Kidney (tissue), 14 donors: ENCODE results near the gene CNTN4. TPM values are rescaled to one million over a fixed set of nuclear protein-coding genes. Genes with fewer than 3 reads are reported as not detected.
"Not testable (repeated sequence)": the region's sequence is repeated elsewhere in the genome, so short reads cannot be mapped to it uniquely, and the experiment has no call there.

Source experiments
- DNase-seq, 5 donors: peaks; one replicate each; pipeline ENCODE4 v3.0.0-alpha.2; 2013 to 2020
- FAIRE-seq: peaks from 2 replicates; lab custom pipeline; 2012; peaks lifted over from hg19 to GRCh38; lab: Jason Lieb, UNC
- H3K27ac ChIP-seq, 2 donors: one replicate each; pipeline ENCODE4 v1.7.0; 2013; ENCODE audit warnings: low read depth in 2 of 2, low read length in 2 of 2, inconsistent platforms in 1 of 2
- H3K27me3 ChIP-seq: one replicate; pipeline ENCODE4 v1.7.1; 2013; ENCODE audit warnings: low read length, inconsistent platforms; ENCODE audit not compliant: control insufficient read depth, insufficient read depth
- H3K36me3 ChIP-seq, 3 donors: one replicate each; pipeline versions ENCODE4 v1.7.0 to v1.7.1; 2013; ENCODE audit warnings: low read length in 3 of 3, control low read depth in 1 of 3, inconsistent platforms in 1 of 3; ENCODE audit not compliant: insufficient read depth in 3 of 3, control insufficient read depth in 2 of 3
- H3K4me1 ChIP-seq, 3 donors: one replicate each; pipeline versions ENCODE4 v1.7.0 to v1.7.1; 2013; ENCODE audit warnings: low read length in 3 of 3, inconsistent platforms in 1 of 3, low read depth in 1 of 3; ENCODE audit not compliant: control insufficient read depth in 2 of 3, insufficient read depth in 2 of 3
- H3K4me3 ChIP-seq, 3 donors: one replicate each; pipeline versions ENCODE4 v1.7.0 to v1.8.1; 2013; ENCODE audit warnings: low read length in 3 of 3, control low read depth in 1 of 3, inconsistent platforms in 1 of 3
- H3K9ac ChIP-seq, 3 donors: one replicate each; pipeline versions ENCODE4 v1.7.0 to v1.7.1; 2013; ENCODE audit warnings: low read length in 3 of 3, control low read depth in 1 of 3, inconsistent platforms in 1 of 3
- H3K9me3 ChIP-seq, 3 donors: one replicate each; pipeline versions ENCODE4 v1.7.0 to v1.7.1; 2013; ENCODE audit warnings: low read length in 3 of 3, control low read depth in 1 of 3, inconsistent platforms in 1 of 3; ENCODE audit not compliant: control insufficient read depth in 2 of 3, insufficient read depth in 1 of 3
- intact Hi-C: fragments of 100-400 bp; cut with DNase I; formaldehyde crosslinking; loops from one replicate; pipeline ENCODE4 v1.11.1; 2022
- polyA plus RNA-seq: library from polyadenylated mRNA; stranded (reverse); fragments of 350-450 nt; fragmentation: Illumina TruSeq; extraction: RNeasy Lipid Tissue Mini Kit (QIAGEN cat#74804); gene quantifications from one replicate; pipeline ENCODE4 v1.2.3, GENCODE V29; 2014; ENCODE audit warnings: low read depth, low replicate concordance; ENCODE audit not compliant: insufficient read depth
- total RNA-seq: library from RNA; stranded (reverse); fragmentation: NEBNext Ultra II Directional; extraction: Animal tissue kit (Norgen Biotek cat#: 25700); gene quantifications from one replicate; pipeline ENCODE4 v1.2.1, GENCODE V29; 2021
- TF ChIP-seq, protein P1 (sequence below): IDR thresholded peaks from 3 replicates; pipeline ENCODE4 v1.5.1; 2012; ENCODE audit warnings: mild to moderate bottlenecking, moderate library complexity, borderline replicate concordance; ENCODE audit not compliant: insufficient read depth; ENCODE audit errors: extremely low read depth
- donor health status: control.
- donor health status: control.
- donor health status: control.
- donor health status: control.
- donor health status: control.
- donor health status: DM: yes; HTN: yes; CAD: no.
- donor health status: Normal renal cell carcinoma (clear cell type).

CNTN4 gene
- total and polyA plus RNA-seq, 2 donors from 2014 or later: 2.2 to 13.4 TPM

- Histone ChIP-seq H3K4me3 (no peak overlapping the region), H3K27ac (no peak overlapping the region), H3K36me3 (no peaks in the 10 kb centered on the region), H3K9ac (no peak overlapping the region), H3K9me3 (no peaks in the 10 kb centered on the region), H3K4me1 (no peaks in the 10 kb centered on the region), H3K27me3 (no peaks in the 10 kb centered on the region)
- intact Hi-C loops: no loop called here
- TF ChIP-seq, protein P1, sequence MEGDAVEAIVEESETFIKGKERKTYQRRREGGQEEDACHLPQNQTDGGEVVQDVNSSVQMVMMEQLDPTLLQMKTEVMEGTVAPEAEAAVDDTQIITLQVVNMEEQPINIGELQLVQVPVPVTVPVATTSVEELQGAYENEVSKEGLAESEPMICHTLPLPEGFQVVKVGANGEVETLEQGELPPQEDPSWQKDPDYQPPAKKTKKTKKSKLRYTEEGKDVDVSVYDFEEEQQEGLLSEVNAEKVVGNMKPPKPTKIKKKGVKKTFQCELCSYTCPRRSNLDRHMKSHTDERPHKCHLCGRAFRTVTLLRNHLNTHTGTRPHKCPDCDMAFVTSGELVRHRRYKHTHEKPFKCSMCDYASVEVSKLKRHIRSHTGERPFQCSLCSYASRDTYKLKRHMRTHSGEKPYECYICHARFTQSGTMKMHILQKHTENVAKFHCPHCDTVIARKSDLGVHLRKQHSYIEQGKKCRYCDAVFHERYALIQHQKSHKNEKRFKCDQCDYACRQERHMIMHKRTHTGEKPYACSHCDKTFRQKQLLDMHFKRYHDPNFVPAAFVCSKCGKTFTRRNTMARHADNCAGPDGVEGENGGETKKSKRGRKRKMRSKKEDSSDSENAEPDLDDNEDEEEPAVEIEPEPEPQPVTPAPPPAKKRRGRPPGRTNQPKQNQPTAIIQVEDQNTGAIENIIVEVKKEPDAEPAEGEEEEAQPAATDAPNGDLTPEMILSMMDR: no peak
- FAIRE-seq (no peak), DNase-seq (no peak)
Observed at GRCh38 chr3:2078821-2079220, 19.8 kb upstream of the CNTN4 start.

GRCh38 chr3:2082871-2083480 lies 15.7 kb upstream of the CNTN4 start:
- TF ChIP-seq, protein P1: no peak
- intact Hi-C loops: no loop called here
- DNase-seq: no peak

DNA sequence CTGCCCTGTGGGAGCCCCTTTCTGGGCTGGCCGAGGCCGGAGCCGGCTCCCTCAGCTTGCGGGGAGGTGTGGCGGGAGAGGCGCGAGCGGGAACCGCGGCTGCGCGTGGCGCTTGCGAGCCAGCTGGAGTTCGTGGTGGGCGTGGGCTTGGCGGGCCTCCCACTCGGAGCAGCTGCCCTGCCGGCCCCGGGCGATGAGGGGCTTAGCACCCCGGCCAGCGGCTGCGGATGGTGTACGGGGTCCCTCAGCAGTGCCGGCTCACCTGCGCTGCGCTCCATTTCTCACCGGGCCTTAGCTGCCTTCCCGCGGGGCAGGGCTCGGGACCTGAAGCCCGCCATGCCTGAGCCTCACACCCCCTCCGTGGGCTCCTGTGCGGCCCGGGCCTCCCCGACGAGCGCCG lies 15.1 kb upstream of the CNTN4 start:
- H3K9ac ChIP-seq, H3K27me3 ChIP-seq, FAIRE-seq, H3K9me3 ChIP-seq, H3K4me3 ChIP-seq, intact Hi-C loops, H3K36me3 ChIP-seq, H3K27ac ChIP-seq, H3K4me1 ChIP-seq: not testable (repeated sequence)
- DNase-seq: peak in 1 of 5 donors; percentile 66

More at GRCh38 chr3:2082871-2083480, 15.7 kb upstream of the CNTN4 start:
- Histone ChIP-seq H3K9me3 (no peaks in the 10 kb centered on the region), H3K27me3 (no peaks in the 10 kb centered on the region), H3K4me3 (no peak overlapping the region), H3K9ac (no peak overlapping the region), H3K36me3 (no peaks in the 10 kb centered on the region), H3K4me1 (no peaks in the 10 kb centered on the region), H3K27ac (no peak overlapping the region)
- FAIRE-seq: no peak

- Histone ChIP-seq H3K36me3 (no peaks in the 10 kb centered on the region), H3K27ac (no peak overlapping the region), H3K27me3 (no peaks in the 10 kb centered on the region), H3K4me3 (no peak overlapping the region), H3K9me3 (no peaks in the 10 kb centered on the region), H3K9ac (no peak overlapping the region), H3K4me1 (no peaks in the 10 kb centered on the region)
- TF ChIP-seq, protein P1: no peak
- DNase-seq: peak in 1 of 5 donors; percentile 24
- intact Hi-C loops: no loop called here
- no peak for FAIRE-seq
Observed at GRCh38 chr3:2090095-2090911, 8.4 kb upstream of the CNTN4 start.
